Ascending aorta (tissue), 2 donors: Measurements from ENCODE around the gene EIF4G3. TPM values are rescaled to one million over a fixed set of nuclear protein-coding genes. Genes with fewer than 3 reads are reported as not detected.
"Not testable (repeated sequence)": the region's sequence is repeated elsewhere in the genome, so short reads cannot be mapped to it uniquely, and the experiment has no call there.

Experiments
- DNase-seq, 2 donors: peaks; one replicate each; pipeline ENCODE4 v3.0.0-alpha.2; 2019; ENCODE audit warnings: low spot score in 2 of 2
- H3K27ac ChIP-seq, 2 donors: fragments of 200-600 bp; sonication (generic); one replicate each; pipeline ENCODE4 v1.5.1; 2016 to 2017; ENCODE audit warnings: mild to moderate bottlenecking in 1 of 2
- H3K27me3 ChIP-seq: fragments of 200-600 bp; sonication (generic); one replicate; pipeline ENCODE4 v1.5.1; 2017
- H3K36me3 ChIP-seq, 2 donors: fragments of 200-600 bp; sonication (generic); one replicate each; pipeline ENCODE4 v1.5.1; 2016
- H3K4me1 ChIP-seq, 2 donors: fragments of 200-600 bp; sonication (generic); one replicate each; pipeline ENCODE4 v1.5.1; 2016 to 2017; ENCODE audit warnings: mild to moderate bottlenecking in 1 of 2
- H3K4me3 ChIP-seq, 2 donors: fragments of 200-600 bp; sonication (generic); one replicate each; pipeline ENCODE4 v1.5.1; 2016 to 2017; ENCODE audit warnings: mild to moderate bottlenecking in 1 of 2
- H3K9me3 ChIP-seq, 2 donors: fragments of 200-600 bp; sonication (generic); one replicate each; pipeline ENCODE4 v1.5.1; 2016
- intact Hi-C: fragments of 100-400 bp; cut with DNase I; formaldehyde crosslinking; loops from one replicate; pipeline ENCODE4 v1.15.1; 2023
- total RNA-seq: library from RNA; depleted of rRNA; stranded (reverse); fragments of >200 nt; gene quantifications from one replicate; pipeline ENCODE4 v1.1.0, GENCODE V29; 2016
- TF ChIP-seq, protein P1 (sequence below), 3 experiments: fragments of 200-600 bp in 2 of 3; fragments of 450-650 bp in 1 of 3; sonication (generic) in 2 of 3; IDR thresholded peaks; one replicate each; pipeline ENCODE4 v1.5.1; 2016 to 2019; ENCODE audit warnings: antibody characterized with exemption in 3 of 3, mild to moderate bottlenecking in 1 of 3, moderate library complexity in 1 of 3

The EIF4G3 gene
- total RNA-seq, 1 donor from 2014 or later, result 33.7 TPM

- no peaks in the 10 kb centered on the region for H3K4me1 ChIP-seq
- TF ChIP-seq, protein P1, sequence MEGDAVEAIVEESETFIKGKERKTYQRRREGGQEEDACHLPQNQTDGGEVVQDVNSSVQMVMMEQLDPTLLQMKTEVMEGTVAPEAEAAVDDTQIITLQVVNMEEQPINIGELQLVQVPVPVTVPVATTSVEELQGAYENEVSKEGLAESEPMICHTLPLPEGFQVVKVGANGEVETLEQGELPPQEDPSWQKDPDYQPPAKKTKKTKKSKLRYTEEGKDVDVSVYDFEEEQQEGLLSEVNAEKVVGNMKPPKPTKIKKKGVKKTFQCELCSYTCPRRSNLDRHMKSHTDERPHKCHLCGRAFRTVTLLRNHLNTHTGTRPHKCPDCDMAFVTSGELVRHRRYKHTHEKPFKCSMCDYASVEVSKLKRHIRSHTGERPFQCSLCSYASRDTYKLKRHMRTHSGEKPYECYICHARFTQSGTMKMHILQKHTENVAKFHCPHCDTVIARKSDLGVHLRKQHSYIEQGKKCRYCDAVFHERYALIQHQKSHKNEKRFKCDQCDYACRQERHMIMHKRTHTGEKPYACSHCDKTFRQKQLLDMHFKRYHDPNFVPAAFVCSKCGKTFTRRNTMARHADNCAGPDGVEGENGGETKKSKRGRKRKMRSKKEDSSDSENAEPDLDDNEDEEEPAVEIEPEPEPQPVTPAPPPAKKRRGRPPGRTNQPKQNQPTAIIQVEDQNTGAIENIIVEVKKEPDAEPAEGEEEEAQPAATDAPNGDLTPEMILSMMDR (IDR thresholded peaks at IDR 0.05), result no peak
- no peak overlapping the region for H3K4me3 ChIP-seq
- no peaks in the 10 kb centered on the region for H3K36me3 ChIP-seq
- intact Hi-C loops, result no loop called here
- no peaks in the 10 kb centered on the region for H3K27me3 ChIP-seq
- H3K27ac ChIP-seq, result no peak overlapping the region
- no peaks in the 10 kb centered on the region for H3K9me3 ChIP-seq
- DNase-seq, result no peak
These were observed 12.7 kb upstream of the EIF4G3 start for GRCh38 chr1:21189421-21189820.

DNA sequence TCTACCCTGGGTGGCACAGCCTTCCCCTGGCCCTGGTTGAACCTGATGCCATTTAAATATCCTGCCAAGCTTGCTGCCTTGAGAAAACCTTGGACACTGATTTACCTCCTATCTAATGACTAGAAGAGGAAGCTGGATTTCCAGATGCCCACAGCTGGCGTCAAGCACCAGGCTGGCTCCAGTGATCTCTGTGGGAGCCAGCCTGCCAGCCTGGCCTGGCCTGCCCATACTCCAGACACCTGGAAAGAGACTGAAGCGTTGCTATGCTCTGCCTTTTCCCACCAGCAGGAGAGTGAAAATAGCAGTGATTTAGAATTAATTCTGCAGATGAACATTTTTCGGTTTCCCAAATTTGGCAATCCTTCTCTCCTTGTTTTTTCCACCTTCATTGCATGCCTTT lies 11.5 kb upstream of the EIF4G3 start:
- TF ChIP-seq, protein P1 (IDR thresholded peaks at IDR 0.05), result no peak
- Histone ChIP-seq H3K9me3 (no peaks in the 10 kb centered on the region), H3K4me3 (no peak overlapping the region), H3K36me3 (no peaks in the 10 kb centered on the region), H3K27me3 (no peaks in the 10 kb centered on the region), H3K4me1 (no peaks in the 10 kb centered on the region), H3K27ac (no peak overlapping the region)
- no peak for DNase-seq
- intact Hi-C loops, result no loop called here

GRCh38 chr1:21185221-21185731 lies 8.6 kb upstream of the EIF4G3 start:
- intact Hi-C loops, result no loop called here
- Histone ChIP-seq H3K36me3 (no peaks in the 10 kb centered on the region), H3K4me3 (no peak overlapping the region), H3K27ac (no peak overlapping the region), H3K4me1 (no peaks in the 10 kb centered on the region), H3K9me3 (no peaks in the 10 kb centered on the region), H3K27me3 (no peaks in the 10 kb centered on the region)
- TF ChIP-seq, protein P1 (IDR thresholded peaks at IDR 0.05), result no peak
- peak in 1 of 2 donors; percentile 22 for DNase-seq

DNA sequence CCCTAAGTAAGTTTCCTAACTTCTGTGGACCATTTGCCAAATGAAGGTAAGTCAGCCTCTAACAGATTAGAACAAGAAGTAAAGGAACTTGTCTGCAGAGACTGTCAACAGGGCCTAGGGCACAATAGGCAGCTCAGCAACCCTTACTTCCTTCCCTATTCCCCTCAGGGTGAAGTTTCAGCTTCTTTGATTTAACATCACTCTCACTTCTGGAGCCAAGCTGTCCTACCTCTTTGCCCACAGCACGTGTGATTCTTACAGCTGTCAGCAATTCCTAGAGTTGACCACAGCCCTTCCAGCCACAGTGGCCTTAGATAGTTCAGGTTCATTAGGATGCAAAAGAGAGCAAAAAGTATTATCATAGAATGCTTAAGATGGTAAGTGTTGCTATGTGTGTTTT lies 7.6 kb upstream of the EIF4G3 start:
- Histone ChIP-seq H3K27me3 (no peaks in the 10 kb centered on the region), H3K27ac (no peak overlapping the region), H3K4me3 (no peak overlapping the region), H3K4me1 (no peaks in the 10 kb centered on the region), H3K9me3 (no peaks in the 10 kb centered on the region), H3K36me3 (no peaks in the 10 kb centered on the region)
- intact Hi-C loops, result no loop called here
- no peak for DNase-seq
- TF ChIP-seq, protein P1 (IDR thresholded peaks at IDR 0.05), result no peak

GRCh38 chr1:21182181-21182731 lies 5.6 kb upstream of the EIF4G3 start:
- DNase-seq, result no peak
- Histone ChIP-seq H3K4me3 (no peak overlapping the region), H3K36me3 (no peaks in the 10 kb centered on the region), H3K4me1 (peaks cover 0 to under 1% of the 10 kb centered on the region in 2 donors), H3K9me3 (no peaks in the 10 kb centered on the region), H3K27me3 (no peaks in the 10 kb centered on the region), H3K27ac (no peak overlapping the region)
- intact Hi-C loops, result no loop called here
- TF ChIP-seq, protein P1 (IDR thresholded peaks at IDR 0.05), result no peak

GRCh38 chr1:21178271-21178670 lies 1.6 kb upstream of the EIF4G3 start:
- H3K4me1 ChIP-seq, H3K27ac ChIP-seq, H3K27me3 ChIP-seq, H3K9me3 ChIP-seq, DNase-seq, H3K36me3 ChIP-seq, H3K4me3 ChIP-seq: not testable (repeated sequence)
- intact Hi-C loops, result loop anchor here (5.0 kb wide), 1 partner anchor 391 kb away; the partner anchor contains the start of gene HP1BP3
